ENCODE results near the gene IQSEC2.

IQSEC2 gene

GRCh38 chrX:53279296-53280237, 1.8 kb downstream of the IQSEC2 start:
- H3K27me3 ChIP-seq (ENCODE audit: control insufficient read depth, insufficient read depth, low read length), result peaks cover 3% of the 10 kb centered on the region
- H3K36me3 ChIP-seq (ENCODE audit: control insufficient read depth, insufficient read depth, low read length), result no peaks in the 10 kb centered on the region
- no peak overlapping the region for H3K27ac ChIP-seq (ENCODE audit: low read depth, low read length)
- H3K4me3 ChIP-seq (ENCODE audit: low read length), result peak overlapping the region; percentile 49
- H3K9ac ChIP-seq (ENCODE audit: low read length), result no peak overlapping the region
- peaks cover 5% of the 10 kb centered on the region for H3K4me1 ChIP-seq (ENCODE audit: control insufficient read depth, insufficient read depth, low read length)

- Histone ChIP-seq H3K36me3 (ENCODE audit: control insufficient read depth, insufficient read depth, low read length) (no peaks in the 10 kb centered on the region), H3K4me3 (ENCODE audit: low read length) (no peak overlapping the region), H3K9ac (ENCODE audit: low read length) (no peak overlapping the region), H3K27ac (ENCODE audit: low read depth, low read length) (no peak overlapping the region), H3K4me1 (ENCODE audit: control insufficient read depth, insufficient read depth, low read length) (no peaks in the 10 kb centered on the region), H3K27me3 (ENCODE audit: control insufficient read depth, insufficient read depth, low read length) (peaks cover 2% of the 10 kb centered on the region)
Measured at GRCh38 chrX:53272808-53273337, 8.5 kb downstream of the IQSEC2 start.

GRCh38 chrX:53269536-53270107, 11.8 kb downstream of the IQSEC2 start:
- H3K27me3 ChIP-seq (ENCODE audit: control insufficient read depth, insufficient read depth, low read length), result peaks cover 2% of the 10 kb centered on the region
- H3K27ac ChIP-seq (ENCODE audit: low read depth, low read length), result no peak overlapping the region
- H3K4me1 ChIP-seq (ENCODE audit: control insufficient read depth, insufficient read depth, low read length), result no peaks in the 10 kb centered on the region
- no peaks in the 10 kb centered on the region for H3K36me3 ChIP-seq (ENCODE audit: control insufficient read depth, insufficient read depth, low read length)
- no peak overlapping the region for H3K4me3 ChIP-seq (ENCODE audit: low read length)
- H3K9ac ChIP-seq (ENCODE audit: low read length), result no peak overlapping the region

GRCh38 chrX:53268173-53268572, 13.2 kb downstream of the IQSEC2 start:
- peaks cover 2% of the 10 kb centered on the region for H3K27me3 ChIP-seq (ENCODE audit: control insufficient read depth, insufficient read depth, low read length)
- no peak overlapping the region for H3K4me3 ChIP-seq (ENCODE audit: low read length)
- H3K4me1 ChIP-seq (ENCODE audit: control insufficient read depth, insufficient read depth, low read length), result no peaks in the 10 kb centered on the region
- no peak overlapping the region for H3K9ac ChIP-seq (ENCODE audit: low read length)
- H3K36me3 ChIP-seq (ENCODE audit: control insufficient read depth, insufficient read depth, low read length), result no peaks in the 10 kb centered on the region
- no peak overlapping the region for H3K27ac ChIP-seq (ENCODE audit: low read depth, low read length)

- H3K27me3 ChIP-seq (ENCODE audit: control insufficient read depth, insufficient read depth, low read length), result no peaks in the 10 kb centered on the region
- no peak overlapping the region for H3K9ac ChIP-seq (ENCODE audit: low read length)
- no peaks in the 10 kb centered on the region for H3K36me3 ChIP-seq (ENCODE audit: control insufficient read depth, insufficient read depth, low read length)
- H3K4me1 ChIP-seq (ENCODE audit: control insufficient read depth, insufficient read depth, low read length), result no peaks in the 10 kb centered on the region
- no peak overlapping the region for H3K27ac ChIP-seq (ENCODE audit: low read depth, low read length)
- H3K4me3 ChIP-seq (ENCODE audit: low read length), result no peak overlapping the region
Measured at GRCh38 chrX:53266914-53267313, 14.5 kb downstream of the IQSEC2 start.

GRCh38 chrX:53265771-53266574, 15.4 kb downstream of the IQSEC2 start:
- no peaks in the 10 kb centered on the region for H3K27me3 ChIP-seq (ENCODE audit: control insufficient read depth, insufficient read depth, low read length)
- H3K4me3 ChIP-seq (ENCODE audit: low read length), result no peak overlapping the region
- no peaks in the 10 kb centered on the region for H3K4me1 ChIP-seq (ENCODE audit: control insufficient read depth, insufficient read depth, low read length)
- H3K9ac ChIP-seq (ENCODE audit: low read length), result no peak overlapping the region
- no peak overlapping the region for H3K27ac ChIP-seq (ENCODE audit: low read depth, low read length)
- H3K36me3 ChIP-seq (ENCODE audit: control insufficient read depth, insufficient read depth, low read length), result no peaks in the 10 kb centered on the region

- no peaks in the 10 kb centered on the region for H3K27me3 ChIP-seq (ENCODE audit: control insufficient read depth, insufficient read depth, low read length)
- no peak overlapping the region for H3K4me3 ChIP-seq (ENCODE audit: low read length)
- H3K9ac ChIP-seq (ENCODE audit: low read length), result no peak overlapping the region
- H3K36me3 ChIP-seq (ENCODE audit: control insufficient read depth, insufficient read depth, low read length), result no peaks in the 10 kb centered on the region
- no peak overlapping the region for H3K27ac ChIP-seq (ENCODE audit: low read depth, low read length)
- no peaks in the 10 kb centered on the region for H3K4me1 ChIP-seq (ENCODE audit: control insufficient read depth, insufficient read depth, low read length)
Measured at GRCh38 chrX:53263597-53264094, 17.7 kb downstream of the IQSEC2 start.

GRCh38 chrX:53262918-53263394, 18.4 kb downstream of the IQSEC2 start:
- Histone ChIP-seq H3K4me3 (ENCODE audit: low read length) (no peak overlapping the region), H3K27ac (ENCODE audit: low read depth, low read length) (no peak overlapping the region), H3K9ac (ENCODE audit: low read length) (no peak overlapping the region), H3K27me3 (ENCODE audit: control insufficient read depth, insufficient read depth, low read length) (no peaks in the 10 kb centered on the region), H3K4me1 (ENCODE audit: control insufficient read depth, insufficient read depth, low read length) (no peaks in the 10 kb centered on the region), H3K36me3 (ENCODE audit: control insufficient read depth, insufficient read depth, low read length) (no peaks in the 10 kb centered on the region)

GRCh38 chrX:53262189-53262917, 19.0 kb downstream of the IQSEC2 start:
- no peak overlapping the region for H3K4me3 ChIP-seq (ENCODE audit: low read length)
- H3K27me3 ChIP-seq (ENCODE audit: control insufficient read depth, insufficient read depth, low read length), result no peaks in the 10 kb centered on the region
- no peak overlapping the region for H3K27ac ChIP-seq (ENCODE audit: low read depth, low read length)
- no peak overlapping the region for H3K9ac ChIP-seq (ENCODE audit: low read length)
- no peaks in the 10 kb centered on the region for H3K4me1 ChIP-seq (ENCODE audit: control insufficient read depth, insufficient read depth, low read length)
- no peaks in the 10 kb centered on the region for H3K36me3 ChIP-seq (ENCODE audit: control insufficient read depth, insufficient read depth, low read length)

- Histone ChIP-seq H3K36me3 (ENCODE audit: control insufficient read depth, insufficient read depth, low read length) (no peaks in the 10 kb centered on the region), H3K27me3 (ENCODE audit: control insufficient read depth, insufficient read depth, low read length) (peaks cover 2% of the 10 kb centered on the region), H3K4me3 (ENCODE audit: low read length) (no peak overlapping the region), H3K4me1 (ENCODE audit: control insufficient read depth, insufficient read depth, low read length) (no peaks in the 10 kb centered on the region), H3K9ac (ENCODE audit: low read length) (no peak overlapping the region), H3K27ac (ENCODE audit: low read depth, low read length) (no peak overlapping the region)
Measured at GRCh38 chrX:53261355-53261972, 19.9 kb downstream of the IQSEC2 start.

GRCh38 chrX:53260836-53261235, 20.5 kb downstream of the IQSEC2 start:
- Histone ChIP-seq H3K27ac (ENCODE audit: low read depth, low read length) (no peak overlapping the region), H3K4me3 (ENCODE audit: low read length) (no peak overlapping the region), H3K36me3 (ENCODE audit: control insufficient read depth, insufficient read depth, low read length) (no peaks in the 10 kb centered on the region), H3K4me1 (ENCODE audit: control insufficient read depth, insufficient read depth, low read length) (no peaks in the 10 kb centered on the region), H3K9ac (ENCODE audit: low read length) (no peak overlapping the region), H3K27me3 (ENCODE audit: control insufficient read depth, insufficient read depth, low read length) (peaks cover 2% of the 10 kb centered on the region)

Measured in rectal smooth muscle tissue (tissue), 1 donor.